HL-60/S4 treated with retinoic acid at 250 ng/mL for 4 days and 3 days (cell line): ENCODE data around the gene WSB1.

Experiments
- in situ Hi-C: fragments of 300-500 bp; cut with MboI; formaldehyde crosslinking; loops from 2 replicates; pipeline ENCODE4 v1.7.0; 2022; ENCODE audit warnings: low sequenced_read_pairs

The WSB1 gene

GRCh38 chr17:27354051-27354490 is 60.2 kb downstream of the WSB1 start:
- in situ Hi-C loops, result loop anchor here (25.0 kb wide), 1 partner anchor 258 kb away; no protein-coding TSS in a partner anchor

- in situ Hi-C loops, result loop anchor here (25.0 kb wide), 1 partner anchor 258 kb away; no protein-coding TSS in a partner anchor
These were observed 60.7 kb downstream of the WSB1 start for GRCh38 chr17:27354491-27355081.

- in situ Hi-C loops, result loop anchor here (25.0 kb wide), 1 partner anchor 257 kb away; no protein-coding TSS in a partner anchor
These were observed 61.5 kb downstream of the WSB1 start for GRCh38 chr17:27355419-27355818.

GRCh38 chr17:27356091-27356705 is 62.3 kb downstream of the WSB1 start:
- in situ Hi-C loops, result loop anchor here (25.0 kb wide), 1 partner anchor 256 kb away; no protein-coding TSS in a partner anchor

GRCh38 chr17:27357236-27357635 is 63.3 kb downstream of the WSB1 start:
- in situ Hi-C loops, result loop anchor here (25.0 kb wide), 1 partner anchor 255 kb away; no protein-coding TSS in a partner anchor

GRCh38 chr17:27360507-27360906 is 66.6 kb downstream of the WSB1 start:
- in situ Hi-C loops, result loop anchor here (25.0 kb wide), 1 partner anchor 252 kb away; no protein-coding TSS in a partner anchor

- in situ Hi-C loops, result loop anchor here (25.0 kb wide), 1 partner anchor 251 kb away; no protein-coding TSS in a partner anchor
These were observed 67.8 kb downstream of the WSB1 start for GRCh38 chr17:27361695-27362094.

DNA sequence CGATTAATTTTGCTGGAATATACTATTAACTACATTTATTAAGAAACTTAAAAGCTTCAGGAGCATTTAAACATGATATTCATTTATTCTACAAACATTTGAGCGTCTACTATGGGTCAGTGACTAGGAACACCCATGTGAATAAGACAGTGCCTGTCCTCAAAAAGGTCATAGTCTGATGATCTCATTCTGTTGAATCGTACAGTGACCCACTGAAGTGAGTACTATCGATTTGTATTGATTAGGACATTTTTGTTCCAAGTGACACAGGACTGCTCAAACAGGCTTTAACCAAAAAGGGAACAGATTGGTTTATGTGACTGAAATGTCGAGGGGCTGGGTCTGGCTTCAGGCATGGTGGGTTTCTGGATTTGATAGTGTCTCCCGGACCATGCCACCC is 68.6 kb downstream of the WSB1 start:
- in situ Hi-C loops, result loop anchor here (25.0 kb wide), 1 partner anchor 250 kb away; no protein-coding TSS in a partner anchor

GRCh38 chr17:27362909-27363308 is 69.0 kb downstream of the WSB1 start:
- in situ Hi-C loops, result loop anchor here (25.0 kb wide), 1 partner anchor 249 kb away; no protein-coding TSS in a partner anchor

DNA sequence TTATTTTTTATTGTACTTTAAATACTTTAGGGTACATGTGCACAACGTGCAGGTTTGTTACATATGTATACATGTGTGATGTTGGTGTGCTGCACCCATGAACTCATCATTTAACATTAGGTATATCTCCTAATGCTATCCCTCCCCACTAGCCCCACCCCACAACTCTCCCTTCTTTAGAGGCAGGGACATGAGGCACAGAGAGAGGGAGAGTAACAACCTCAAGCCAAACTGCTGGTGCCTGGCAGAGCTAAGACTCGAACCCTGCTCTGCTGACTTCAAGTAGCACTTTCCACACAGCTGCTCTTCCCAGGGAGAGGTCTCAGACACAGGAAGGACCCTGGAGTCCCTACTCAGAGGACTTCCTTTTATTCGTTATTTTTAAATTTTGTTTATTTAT is 69.4 kb downstream of the WSB1 start:
- in situ Hi-C loops, result loop anchor here (25.0 kb wide), 1 partner anchor 249 kb away; no protein-coding TSS in a partner anchor
